GM18858 (cell line): ENCODE measurements around the gene ENO4.

ENCODE experiments used
- ATAC-seq: cut with Tn5 transposase; IDR thresholded peaks from one replicate; pipeline ENCODE4 v1.9.1; 2021; ENCODE audit not compliant: unreplicated experiment

ENO4 gene

DNA sequence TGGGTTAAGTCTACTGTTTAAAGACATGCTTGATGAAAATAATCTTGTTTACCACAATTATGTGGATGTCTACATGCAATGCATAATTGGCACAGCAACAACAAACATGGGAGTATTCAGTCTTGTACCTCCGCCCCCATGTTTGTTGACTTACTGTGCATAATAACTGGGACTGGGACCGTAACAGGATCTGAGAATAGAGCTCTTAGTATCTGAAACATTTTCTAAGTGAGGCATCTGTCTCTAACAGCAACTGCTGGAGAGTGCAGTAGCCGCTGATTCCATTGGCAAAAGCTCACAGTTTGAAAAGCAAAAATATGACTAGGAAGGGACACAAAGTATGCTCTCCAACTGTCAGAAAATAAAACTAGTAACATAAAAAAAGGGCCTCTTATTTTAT is 61.6 kb downstream of the ENO4 start:
- no peak for ATAC-seq

DNA sequence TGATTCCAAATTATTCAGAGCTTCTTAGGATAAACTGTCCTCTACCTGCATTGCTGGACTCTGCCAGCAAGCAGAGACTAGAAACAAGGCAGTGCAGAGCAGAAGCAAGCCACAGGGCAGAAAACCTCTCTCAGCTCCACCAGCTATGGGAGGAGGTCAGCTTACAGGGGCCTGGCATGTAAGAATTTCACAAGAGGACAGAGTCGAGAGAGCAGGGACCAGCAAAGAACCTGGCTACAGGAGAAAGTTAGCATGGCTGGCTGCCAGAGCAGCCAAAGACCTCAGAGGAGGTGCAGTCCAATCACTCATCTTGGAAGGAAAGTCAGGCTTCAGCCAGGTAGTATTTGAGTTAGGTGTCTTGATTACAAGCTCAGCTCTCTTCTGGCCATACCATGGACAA is 62.9 kb downstream of the ENO4 start:
- ATAC-seq = no peak

DNA sequence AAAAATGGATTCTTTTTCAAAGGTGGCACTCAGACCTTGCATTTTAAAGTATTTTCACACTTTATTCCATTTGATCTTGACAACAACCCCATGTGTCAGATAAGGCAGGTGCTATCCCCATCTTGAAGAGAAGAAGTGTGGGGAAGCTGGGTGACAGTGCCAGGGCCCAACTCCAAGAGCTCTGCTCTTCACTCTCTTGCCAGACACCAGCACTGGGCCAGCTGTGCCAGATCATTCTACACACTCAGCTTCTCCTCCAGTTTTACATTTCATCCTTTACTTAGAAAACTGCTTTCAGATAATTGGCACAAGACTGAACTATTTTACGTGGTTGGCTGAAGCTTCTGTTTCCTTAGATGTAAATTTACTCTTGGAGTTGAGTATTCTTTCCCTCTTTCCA is 64.4 kb downstream of the ENO4 start:
- no peak for ATAC-seq

DNA sequence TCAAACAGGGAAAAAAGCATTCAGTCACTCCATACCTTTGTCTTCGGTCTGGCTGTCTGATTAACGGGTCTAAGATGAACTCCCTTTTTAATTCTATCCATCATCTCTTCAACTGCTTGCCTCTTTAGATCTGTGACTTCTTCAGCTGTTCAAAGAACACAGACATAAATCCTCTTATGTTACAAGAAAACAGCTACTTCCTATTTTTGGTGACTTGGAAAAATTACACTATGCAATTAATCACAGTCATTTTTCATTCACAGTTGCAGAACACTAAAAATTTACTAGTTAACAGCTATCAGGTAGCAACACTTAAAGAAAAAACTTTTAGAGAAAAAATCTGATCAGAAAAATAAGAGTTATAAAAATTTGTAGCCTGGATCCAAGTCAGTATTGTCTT is 66.0 kb downstream of the ENO4 start:
- ATAC-seq = no peak

DNA sequence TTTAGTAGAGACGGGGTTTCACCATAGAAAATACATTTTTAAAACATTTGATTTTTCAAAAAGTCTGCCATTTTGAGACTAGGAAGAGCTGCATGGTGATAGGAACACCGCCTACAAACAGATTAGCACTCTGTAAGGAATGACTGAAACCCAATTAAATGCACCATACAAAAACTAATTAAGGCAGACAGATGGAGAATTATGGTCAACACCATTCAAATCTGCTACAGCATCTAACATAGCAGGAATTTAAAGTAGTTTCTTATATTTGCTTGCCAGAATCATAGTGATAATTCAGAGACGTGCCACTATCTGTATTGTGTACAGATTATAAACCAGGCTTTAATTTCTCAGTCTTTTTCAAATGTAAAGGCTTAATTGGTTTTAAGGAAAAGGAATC is 68.2 kb downstream of the ENO4 start:
- no peak for ATAC-seq

DNA sequence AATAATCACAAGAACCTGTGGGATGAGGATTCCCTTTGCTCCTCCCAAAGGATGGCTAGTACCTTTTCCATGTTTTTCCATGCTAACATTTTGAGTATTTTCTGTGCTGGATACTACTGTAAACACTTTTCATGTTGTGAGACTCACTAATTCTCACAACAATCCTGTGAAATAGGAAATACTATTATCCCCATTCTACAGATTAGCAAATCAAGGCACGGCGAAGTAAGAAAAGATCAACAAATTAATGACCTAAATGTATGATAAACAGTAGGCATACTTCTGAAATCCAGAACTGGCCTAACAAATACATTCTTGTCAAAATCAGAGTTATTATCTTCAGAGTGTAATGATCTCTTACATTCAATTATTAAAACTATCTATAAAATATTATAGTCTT is 69.3 kb downstream of the ENO4 start:
- ATAC-seq = no peak

DNA sequence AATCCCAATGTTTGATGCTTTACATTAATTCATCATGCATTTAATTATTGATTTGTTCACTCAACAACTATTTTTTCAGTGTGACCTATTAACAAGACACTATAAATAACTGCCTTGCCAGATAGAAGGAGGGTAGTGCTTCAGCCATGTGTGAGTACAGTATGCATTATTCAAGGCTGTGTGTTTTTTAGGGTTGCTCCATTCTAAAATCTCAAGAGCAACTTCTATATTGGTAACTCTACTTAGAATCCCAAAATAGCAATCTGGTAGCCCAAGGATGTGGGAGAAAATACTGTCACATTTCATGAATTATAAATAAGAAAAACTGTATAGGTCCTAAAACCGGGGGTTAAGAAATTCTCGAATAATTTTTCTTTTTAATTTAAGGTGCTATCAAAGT is 69.9 kb downstream of the ENO4 start:
- ATAC-seq = no peak

DNA sequence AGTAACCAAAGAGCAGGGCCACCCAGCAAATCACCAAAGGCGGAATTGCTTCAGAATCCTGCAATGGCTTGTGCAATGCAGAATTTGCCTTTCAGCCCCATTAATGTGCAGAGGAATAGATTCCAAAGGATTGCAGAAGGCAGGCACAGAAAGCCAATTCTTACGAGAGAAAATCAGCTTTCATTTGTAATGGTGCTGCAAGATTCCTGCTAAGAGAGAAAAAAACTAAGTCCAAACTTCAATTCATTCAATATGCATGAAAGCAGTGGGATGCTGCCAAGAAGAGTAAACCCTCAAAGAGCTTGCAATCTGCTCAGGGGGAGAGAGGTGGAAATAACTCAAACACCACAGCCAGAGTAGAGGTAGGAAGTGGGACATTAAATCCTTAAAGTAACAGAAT is 70.4 kb downstream of the ENO4 start:
- no peak for ATAC-seq

DNA sequence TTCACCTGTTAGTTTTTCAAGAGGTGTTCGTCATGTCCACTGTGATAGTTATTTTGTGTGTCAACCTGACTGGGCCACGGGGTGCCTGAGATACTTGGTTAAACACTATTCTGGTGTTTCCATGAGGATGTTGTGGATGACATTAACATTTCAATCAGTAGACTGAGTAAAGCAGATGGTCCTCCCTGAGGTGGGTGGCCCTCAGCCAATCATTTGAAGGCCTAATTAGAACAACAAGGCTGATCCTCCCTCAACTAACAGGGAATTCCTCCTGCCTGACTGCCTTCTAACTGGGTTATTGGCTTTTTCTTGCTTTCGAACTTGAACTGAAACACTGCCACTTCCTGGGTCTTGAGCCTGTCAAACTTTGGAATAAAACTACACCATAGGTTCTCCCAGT is 75.8 kb downstream of the ENO4 start:
- ATAC-seq = no peak

DNA sequence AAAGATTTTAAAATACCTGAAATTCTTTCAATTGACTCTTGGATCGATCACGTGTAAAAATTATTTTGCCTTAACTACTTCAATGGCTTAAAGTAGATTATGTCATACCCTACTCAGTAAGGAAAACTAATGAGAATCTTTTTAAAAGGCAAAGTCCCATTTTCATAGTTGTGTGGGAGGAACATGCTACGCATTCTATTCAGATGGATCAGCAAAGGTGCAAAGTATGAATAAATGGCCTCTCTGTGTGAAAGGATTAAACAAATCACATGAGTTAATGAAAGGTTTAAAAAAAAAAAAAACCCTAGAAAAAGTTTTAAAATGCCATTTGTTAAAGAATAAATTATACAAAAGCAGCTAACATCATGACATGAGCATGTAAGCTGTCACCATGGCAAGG is 77.1 kb downstream of the ENO4 start:
- ATAC-seq = no peak

DNA sequence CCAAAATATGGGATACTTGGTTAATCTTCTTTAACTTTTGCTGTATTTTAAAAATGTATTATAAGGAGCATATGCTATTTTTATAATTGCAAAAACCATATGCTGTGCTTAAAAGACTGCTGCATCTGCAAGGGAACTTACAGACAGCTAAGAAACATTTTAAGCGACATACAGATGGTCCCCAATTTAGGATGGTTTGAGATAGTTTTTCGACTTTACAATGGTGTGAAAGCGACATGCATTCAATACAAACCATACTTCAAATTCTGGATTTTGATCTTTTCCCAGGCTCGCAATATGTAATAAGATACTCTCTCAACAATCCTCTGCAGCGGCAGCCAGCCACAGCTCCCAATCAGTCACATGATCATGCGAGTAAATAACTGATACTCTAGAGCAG is 82.5 kb downstream of the ENO4 start:
- ATAC-seq = no peak
